HUES64 (cell line): ENCODE data around the gene TDRD5.

Experiments used
- H3K27ac ChIP-seq: 2 replicates; pipeline ENCODE4 v1.7.0; 2013; ENCODE audit warnings: low read depth, low read length, inconsistent platforms
- H3K27me3 ChIP-seq: 2 replicates; pipeline ENCODE4 v1.6.1; 2013; ENCODE audit warnings: mild to moderate bottlenecking, low read length; ENCODE audit not compliant: insufficient read depth
- H3K36me3 ChIP-seq: 2 replicates; pipeline ENCODE4 v1.6.1; 2013; ENCODE audit warnings: mild to moderate bottlenecking, low read length; ENCODE audit not compliant: insufficient read depth
- H3K4me1 ChIP-seq: 2 replicates; pipeline ENCODE4 v1.6.1; 2013; ENCODE audit warnings: mild to moderate bottlenecking, low read length, moderate library complexity; ENCODE audit not compliant: insufficient read depth
- H3K4me3 ChIP-seq: 2 replicates; pipeline ENCODE4 v1.5.1; 2013; ENCODE audit warnings: mild to moderate bottlenecking, low read length, moderate library complexity
- H3K9ac ChIP-seq: 2 replicates; pipeline ENCODE4 v1.6.1; 2013; ENCODE audit warnings: mild to moderate bottlenecking, low read depth, low read length
- H3K9me3 ChIP-seq: 2 replicates; pipeline ENCODE4 v1.6.1; 2013; ENCODE audit warnings: low read depth, low read length; ENCODE audit not compliant: insufficient read depth
- WGBS: fragments of 150-250, 120-280 bp; methylation state at CpG from one replicate; pipeline ENCODE4 v1.1.7; 2013; ENCODE audit warnings: missing lambda C conversion rate; 5-methylcytosine and 5-hydroxymethylcytosine counted together

Gene TDRD5

DNA sequence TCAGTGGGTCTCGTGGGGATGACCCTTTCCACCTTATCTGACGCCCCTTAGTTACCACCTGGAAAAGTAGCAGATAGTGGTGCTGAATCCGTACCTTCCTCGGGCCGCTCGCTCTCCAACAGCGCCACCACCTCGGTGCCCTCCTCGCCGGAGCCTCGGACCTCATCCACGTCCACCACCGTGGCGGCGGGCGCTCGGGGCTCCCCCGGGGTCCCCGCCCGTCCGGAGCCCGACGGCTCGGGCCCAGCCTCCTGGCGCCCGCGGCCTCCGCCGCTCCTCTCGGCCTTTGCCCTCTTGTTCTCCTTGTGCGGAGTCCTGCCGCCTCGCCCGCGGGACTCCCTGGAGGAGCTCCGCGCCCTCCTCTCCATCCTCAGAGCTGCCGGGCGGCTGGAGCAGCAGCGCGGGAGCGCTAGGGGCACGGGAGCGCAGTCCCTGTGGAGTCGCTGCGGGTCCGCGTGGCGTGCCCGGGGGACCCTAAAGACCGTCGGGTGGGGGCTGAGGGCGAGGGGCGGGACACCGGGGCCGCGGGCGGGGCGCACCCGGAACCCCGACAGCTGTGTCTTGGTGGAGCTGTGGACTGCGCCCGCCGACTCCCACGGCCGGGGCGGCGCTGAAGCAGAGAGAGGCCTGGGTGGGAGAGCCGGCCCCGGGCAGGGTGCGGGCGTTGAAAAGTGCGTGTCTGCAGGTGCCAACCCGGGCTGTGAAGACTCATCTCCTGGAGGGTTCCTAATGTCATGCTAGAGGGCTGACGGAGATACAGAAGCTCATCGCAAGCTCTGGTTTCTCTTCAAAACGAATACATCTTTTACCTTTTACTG is 15.9 kb upstream of the TDRD5 start, which contains the start of gene NPHS2:
Gene NPHS2 (minus strand): TSS at position 452 of the 818 bp plus-strand sequence. CDS start 84 bp downstream, at position 368.
- H3K27me3 ChIP-seq = peaks cover 61% of the 10 kb centered on the region

DNA sequence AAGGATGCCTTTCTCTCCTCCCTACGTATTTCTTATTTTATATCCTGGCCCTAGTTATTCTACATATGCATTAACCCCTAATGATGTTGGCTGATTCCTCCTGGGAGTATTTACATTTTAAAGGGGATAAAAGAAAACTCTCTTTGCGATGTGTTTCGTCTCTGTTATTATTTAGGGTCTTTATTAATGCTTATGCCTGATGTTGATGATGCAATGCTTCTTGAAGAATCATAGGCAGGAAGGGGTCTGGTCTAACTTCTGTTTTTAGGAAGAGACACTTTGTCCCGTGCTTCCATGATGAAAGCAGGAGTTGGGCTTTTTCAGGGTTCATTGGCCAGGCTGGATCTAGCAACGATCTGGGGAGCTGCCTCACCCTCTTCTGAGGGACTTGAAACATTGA is 15.1 kb upstream of the TDRD5 start:
- Histone ChIP-seq H3K27me3 (peaks cover 61% of the 10 kb centered on the region), H3K27ac (no peak overlapping the region), H3K9ac (no peak overlapping the region), H3K4me3 (peak overlapping the region; percentile 50; the same call in 1 of the 2 replicates), H3K36me3 (no peaks in the 10 kb centered on the region), H3K9me3 (no peaks in the 10 kb centered on the region), H3K4me1 (peaks cover 8% of the 10 kb centered on the region)
- 53% methylated on average over 5 of the region's 5 CpGs for WGBS

More for the DNA sequence above, 15.9 kb upstream of the TDRD5 start, which contains the start of gene NPHS2:
- Histone ChIP-seq H3K9me3 (no peaks in the 10 kb centered on the region), H3K9ac (no peak within 1 kb of the TSS), H3K4me3 (peak within 1 kb of the TSS; percentile 50), H3K4me1 (peaks cover 8% of the 10 kb centered on the region), H3K27ac (no peak within 1 kb of the TSS), H3K36me3 (no peaks in the 10 kb centered on the region)
- WGBS = 3% methylated on average over 76 of the region's 77 CpGs

DNA sequence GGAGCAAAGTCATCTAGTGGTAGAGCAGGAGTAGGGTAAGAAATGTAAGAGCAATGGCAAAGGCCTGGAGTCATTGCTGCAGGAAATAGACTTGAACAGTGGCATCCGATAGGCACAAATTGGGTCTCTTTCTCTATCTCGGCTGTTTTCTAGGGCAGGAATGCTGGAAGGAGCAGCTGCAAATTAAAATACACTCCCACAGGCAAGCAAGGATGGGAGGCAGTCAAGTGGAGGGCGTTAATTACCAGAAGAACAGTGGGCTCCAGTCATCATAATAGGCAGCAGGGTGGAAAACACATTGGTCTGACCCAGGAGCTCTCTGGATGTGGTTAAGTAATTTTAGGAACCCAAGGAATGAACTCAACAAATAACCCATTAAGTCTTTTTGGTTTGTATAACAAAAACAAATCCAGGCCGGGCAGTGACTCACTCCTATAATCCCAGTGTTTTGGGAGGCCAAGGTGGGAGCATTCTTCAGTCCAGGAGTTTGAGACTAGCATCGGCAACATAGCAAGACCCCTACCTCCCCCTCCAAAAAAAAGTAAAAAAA is 7.8 kb upstream of the TDRD5 start:
- 58% methylated on average over 4 of the region's 5 CpGs for WGBS
- H3K4me3 ChIP-seq = no peak overlapping the region
- H3K4me1 ChIP-seq = peaks cover 22% of the 10 kb centered on the region
- no peaks in the 10 kb centered on the region for H3K9me3 ChIP-seq
- peaks cover 34% of the 10 kb centered on the region for H3K27me3 ChIP-seq
- no peak overlapping the region for H3K27ac ChIP-seq
- H3K36me3 ChIP-seq = no peaks in the 10 kb centered on the region
- no peak overlapping the region for H3K9ac ChIP-seq

- H3K4me1 ChIP-seq = peaks cover 22% of the 10 kb centered on the region
- WGBS = 8% methylated on average over 60 of the region's 60 CpGs
- H3K9me3 ChIP-seq = no peaks in the 10 kb centered on the region
- peak overlapping the region; percentile 26; the same call in 1 of the 2 replicates for H3K27ac ChIP-seq
- peak overlapping the region; percentile 51 for H3K4me3 ChIP-seq
- H3K9ac ChIP-seq = peak overlapping the region; percentile 33; the same call in 1 of the 2 replicates
- H3K27me3 ChIP-seq = peaks cover 34% of the 10 kb centered on the region
- H3K36me3 ChIP-seq = no peaks in the 10 kb centered on the region
These were observed 5.4 kb upstream of the TDRD5 start for GRCh38 chr1:179586107-179586823.

DNA sequence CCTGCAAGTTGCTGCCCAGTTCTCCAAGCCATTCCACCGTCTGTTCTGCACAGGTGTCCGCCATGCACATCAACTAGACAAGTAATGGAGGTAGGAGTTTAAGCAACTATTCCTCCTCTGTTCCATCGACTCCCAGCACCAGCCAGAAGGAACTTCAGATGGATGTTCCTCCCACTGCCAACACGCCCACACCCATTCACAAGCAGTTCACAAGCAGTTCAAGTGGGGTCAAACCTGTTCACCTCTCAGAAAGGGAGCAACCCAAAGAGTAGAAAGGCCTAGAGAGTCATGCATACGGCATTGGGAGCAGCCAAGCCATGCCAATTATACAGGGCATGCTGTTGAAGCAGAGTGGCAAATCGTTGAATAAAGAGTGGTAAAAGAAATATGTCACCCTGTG is 4.3 kb upstream of the TDRD5 start:
- Histone ChIP-seq H3K9me3 (no peaks in the 10 kb centered on the region), H3K27ac (no peak overlapping the region), H3K27me3 (peaks cover 34% of the 10 kb centered on the region), H3K4me1 (peaks cover 22% of the 10 kb centered on the region), H3K9ac (no peak overlapping the region), H3K4me3 (no peak overlapping the region), H3K36me3 (no peaks in the 10 kb centered on the region)
- WGBS = 98% methylated on average over 6 of the region's 6 CpGs

DNA sequence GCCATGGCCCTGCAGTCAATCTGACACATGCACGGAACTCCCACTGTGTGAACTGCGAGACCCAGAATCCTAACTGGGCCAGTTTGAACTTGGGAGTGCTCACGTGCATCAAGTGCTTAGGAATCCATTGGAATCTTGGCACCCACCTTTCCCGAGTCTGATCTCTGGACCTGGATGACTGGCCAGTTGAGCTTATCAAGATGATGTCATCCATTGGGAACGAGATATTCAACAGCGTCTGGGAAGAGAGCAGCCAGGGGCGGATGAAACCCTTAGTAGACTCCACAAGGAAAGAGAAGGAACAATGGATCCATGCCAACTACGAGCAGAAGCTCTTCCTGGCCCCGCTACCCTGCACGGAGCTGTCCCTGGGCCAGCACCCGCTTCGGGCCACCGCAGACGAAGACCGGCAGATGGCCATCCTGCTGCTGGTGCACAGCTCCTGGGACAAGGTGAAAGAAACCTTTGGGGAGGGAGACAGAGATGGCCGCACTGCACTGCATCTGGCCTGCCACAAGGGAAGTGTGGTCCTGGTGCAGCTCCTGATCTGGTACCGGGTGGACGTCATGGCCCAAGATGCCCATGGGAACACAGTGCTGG is 3.1 kb upstream of the TDRD5 start:
- H3K4me1 ChIP-seq = peaks cover 16% of the 10 kb centered on the region
- no peaks in the 10 kb centered on the region for H3K9me3 ChIP-seq
- H3K36me3 ChIP-seq = no peaks in the 10 kb centered on the region
- no peak overlapping the region for H3K4me3 ChIP-seq
- no peak overlapping the region for H3K9ac ChIP-seq
- peaks cover 34% of the 10 kb centered on the region for H3K27me3 ChIP-seq
- 97% methylated on average over 18 of the region's 18 CpGs for WGBS
- no peak overlapping the region for H3K27ac ChIP-seq

- Histone ChIP-seq H3K9ac (no peak overlapping the region), H3K9me3 (no peaks in the 10 kb centered on the region), H3K36me3 (no peaks in the 10 kb centered on the region), H3K27me3 (peaks cover 34% of the 10 kb centered on the region), H3K4me1 (peaks cover 11% of the 10 kb centered on the region), H3K4me3 (no peak overlapping the region), H3K27ac (no peak overlapping the region)
- WGBS = 97% methylated on average over 4 of the region's 4 CpGs
These were observed 2.1 kb upstream of the TDRD5 start for GRCh38 chr1:179589509-179589908.

GRCh38 chr1:179590671-179591070 is 961 bp upstream of the TDRD5 start:
- Histone ChIP-seq H3K4me3 (no peak overlapping the region), H3K36me3 (no peaks in the 10 kb centered on the region), H3K9ac (no peak overlapping the region), H3K27me3 (peaks cover 26% of the 10 kb centered on the region), H3K4me1 (peaks cover 3% of the 10 kb centered on the region), H3K27ac (no peak overlapping the region), H3K9me3 (no peaks in the 10 kb centered on the region)
- WGBS = 93% methylated on average over 8 of the region's 11 CpGs

- Histone ChIP-seq H3K4me3 (no peak overlapping the region), H3K27ac (no peak overlapping the region), H3K27me3 (peaks cover 21% of the 10 kb centered on the region), H3K9me3 (no peaks in the 10 kb centered on the region), H3K4me1 (no peaks in the 10 kb centered on the region), H3K9ac (no peak overlapping the region), H3K36me3 (no peaks in the 10 kb centered on the region)
- 98% methylated on average over 7 of the region's 7 CpGs for WGBS
These were observed 410 bp upstream of the TDRD5 start for GRCh38 chr1:179591253-179591591.

DNA sequence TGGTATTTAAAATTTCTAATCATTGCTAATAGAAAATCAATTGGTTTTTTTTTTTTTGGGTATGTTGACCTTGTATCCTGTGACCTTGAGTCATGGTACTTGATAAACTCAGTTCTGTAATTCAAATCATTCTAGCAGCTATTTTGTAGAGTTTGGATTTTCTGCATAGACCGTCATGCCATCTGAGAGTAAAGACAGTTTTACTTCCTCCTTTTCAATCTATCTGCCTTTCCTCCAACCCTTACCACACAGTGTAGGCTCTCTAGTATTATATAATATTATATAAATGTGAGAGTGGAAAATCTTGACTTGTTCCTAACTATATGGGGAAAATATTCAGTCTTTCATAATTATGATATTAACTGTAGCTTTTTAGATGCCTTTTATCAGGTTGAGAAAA is 7.0 kb downstream of the TDRD5 start:
- Histone ChIP-seq H3K9ac (no peak overlapping the region), H3K4me3 (no peak overlapping the region), H3K9me3 (0 out of 2 replicates have a peak, but pooled peaks cover 3% of the 10 kb centered on the region), H3K4me1 (no peaks in the 10 kb centered on the region), H3K27me3 (no peaks in the 10 kb centered on the region; the same call in 1 of the 2 replicates), H3K27ac (no peak overlapping the region), H3K36me3 (no peaks in the 10 kb centered on the region)
- no CpG with 5 or more reads among the region's 1 CpG for WGBS
